Inflammatory macrophage treated with lipopolysaccharide for 4 hours (primary cell): ENCODE measurements around the gene CECR2.
"Not testable (repeated sequence)": the region's sequence is repeated elsewhere in the genome, so short reads cannot be mapped to it uniquely, and the experiment has no call there.

Source experiments
- DNase-seq: peaks from one replicate; pipeline ENCODE4 v3.0.0-alpha.2; 2020

CECR2 gene

DNA sequence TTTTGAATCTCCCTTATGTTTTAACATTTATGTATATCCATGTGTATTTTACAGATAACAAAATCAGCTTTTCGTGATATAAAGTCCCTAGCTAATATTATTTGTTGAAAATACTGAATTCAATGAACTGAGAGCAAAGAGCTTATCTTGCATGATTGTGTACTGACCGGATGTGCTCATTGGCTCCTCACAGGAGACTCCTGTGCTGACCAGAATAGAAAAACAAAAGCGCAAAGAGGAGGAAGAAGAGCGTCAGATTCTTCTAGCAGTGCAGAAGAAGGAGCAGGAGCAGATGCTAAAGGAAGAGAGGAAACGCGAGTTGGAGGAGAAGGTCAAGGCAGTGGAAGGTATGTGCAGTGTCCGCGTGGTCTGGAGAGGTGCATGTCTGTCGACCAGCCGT, 154.7 kb downstream of the CECR2 start:
- no peak for DNase-seq

DNA sequence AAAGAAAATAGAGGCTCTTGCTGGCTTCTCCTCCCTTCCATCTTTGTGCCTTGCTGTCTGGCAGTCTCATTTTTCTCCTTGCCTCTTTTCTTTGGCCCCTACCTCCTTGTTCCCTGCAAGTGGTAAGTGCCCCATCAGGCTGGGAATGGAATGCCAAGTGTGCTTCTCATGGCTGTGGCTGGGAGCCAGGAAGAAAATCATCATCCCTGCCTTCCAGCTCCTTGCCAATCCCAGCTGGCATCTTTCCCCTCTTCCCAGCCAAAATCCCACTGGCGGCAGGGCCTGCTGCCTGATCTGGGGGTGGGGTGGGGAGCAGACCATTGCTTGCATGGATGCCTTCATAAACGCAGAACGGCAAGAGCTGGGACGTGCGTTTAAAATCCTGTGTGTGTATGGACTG, 167.0 kb downstream of the CECR2 start:
- no peak for DNase-seq

DNA sequence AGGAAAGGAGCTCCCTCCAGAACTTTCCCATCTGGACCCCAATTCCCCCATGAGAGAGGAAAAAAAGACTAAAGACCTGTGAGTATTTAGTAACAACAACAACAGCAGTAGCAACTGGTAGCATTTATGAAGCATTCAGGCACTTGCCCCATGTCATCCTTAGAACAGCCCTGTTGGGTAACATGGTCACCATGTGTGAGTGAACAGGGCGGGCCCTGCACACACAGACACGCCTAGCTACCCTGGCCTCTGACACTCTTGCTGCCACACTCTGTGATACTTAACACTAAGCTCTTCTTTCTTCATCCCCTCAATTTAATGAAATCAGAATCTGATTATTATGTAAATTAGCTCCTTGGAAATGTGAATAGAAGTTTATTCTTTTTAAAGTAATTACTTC, 167.9 kb downstream of the CECR2 start:
- DNase-seq, result no peak

DNA sequence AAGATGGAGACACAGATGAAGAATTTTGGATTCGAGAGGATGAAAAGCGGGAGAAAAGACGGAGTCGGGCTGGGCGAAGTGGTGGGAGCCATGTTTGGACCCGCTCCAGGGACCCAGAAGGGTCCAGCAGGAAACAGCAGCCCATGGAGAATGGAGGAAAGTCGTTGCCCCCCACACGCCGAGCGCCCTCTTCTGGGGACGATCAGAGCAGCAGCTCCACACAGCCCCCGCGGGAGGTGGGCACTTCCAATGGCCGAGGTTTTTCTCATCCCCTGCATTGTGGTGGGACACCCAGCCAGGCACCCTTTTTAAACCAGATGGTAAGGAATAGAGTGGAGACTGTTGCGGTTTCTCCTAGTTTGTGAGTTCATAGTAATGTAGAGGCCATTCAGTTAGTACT, 171.2 kb downstream of the CECR2 start:
- no peak for DNase-seq

DNA sequence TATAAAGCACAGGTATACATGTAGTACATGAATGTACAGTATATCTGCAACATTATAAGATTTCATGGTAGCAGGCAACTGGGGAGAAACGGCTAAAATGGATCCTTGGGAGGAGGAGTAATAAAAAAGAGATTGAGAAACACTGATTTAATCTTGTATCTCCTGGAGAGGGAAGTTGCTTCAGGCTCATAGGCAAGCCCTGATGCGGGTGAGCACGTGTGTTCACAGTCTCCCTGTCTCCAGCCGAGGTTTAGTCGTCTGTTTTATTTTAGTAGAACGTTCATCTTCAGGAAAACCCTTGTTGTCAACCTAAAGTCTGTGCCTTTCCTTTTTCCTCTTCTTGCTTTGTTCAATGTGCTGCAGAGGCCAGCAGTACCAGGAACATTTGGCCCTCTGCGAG, 172.2 kb downstream of the CECR2 start:
- no peak for DNase-seq

DNA sequence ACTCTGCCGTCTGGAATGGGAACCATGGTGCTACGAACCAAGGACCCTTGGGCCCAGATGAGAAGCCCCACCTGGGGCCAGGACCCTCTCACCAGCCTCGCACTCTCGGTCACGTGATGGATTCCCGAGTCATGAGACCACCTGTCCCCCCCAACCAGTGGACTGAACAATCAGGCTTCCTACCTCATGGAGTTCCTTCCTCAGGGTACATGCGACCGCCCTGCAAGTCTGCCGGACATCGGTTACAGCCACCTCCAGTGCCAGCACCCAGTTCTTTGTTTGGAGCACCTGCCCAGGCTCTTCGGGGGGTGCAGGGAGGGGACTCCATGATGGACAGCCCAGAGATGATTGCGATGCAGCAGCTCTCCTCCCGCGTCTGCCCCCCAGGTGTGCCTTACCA, 173.2 kb downstream of the CECR2 start:
- DNase-seq, result no peak

DNA sequence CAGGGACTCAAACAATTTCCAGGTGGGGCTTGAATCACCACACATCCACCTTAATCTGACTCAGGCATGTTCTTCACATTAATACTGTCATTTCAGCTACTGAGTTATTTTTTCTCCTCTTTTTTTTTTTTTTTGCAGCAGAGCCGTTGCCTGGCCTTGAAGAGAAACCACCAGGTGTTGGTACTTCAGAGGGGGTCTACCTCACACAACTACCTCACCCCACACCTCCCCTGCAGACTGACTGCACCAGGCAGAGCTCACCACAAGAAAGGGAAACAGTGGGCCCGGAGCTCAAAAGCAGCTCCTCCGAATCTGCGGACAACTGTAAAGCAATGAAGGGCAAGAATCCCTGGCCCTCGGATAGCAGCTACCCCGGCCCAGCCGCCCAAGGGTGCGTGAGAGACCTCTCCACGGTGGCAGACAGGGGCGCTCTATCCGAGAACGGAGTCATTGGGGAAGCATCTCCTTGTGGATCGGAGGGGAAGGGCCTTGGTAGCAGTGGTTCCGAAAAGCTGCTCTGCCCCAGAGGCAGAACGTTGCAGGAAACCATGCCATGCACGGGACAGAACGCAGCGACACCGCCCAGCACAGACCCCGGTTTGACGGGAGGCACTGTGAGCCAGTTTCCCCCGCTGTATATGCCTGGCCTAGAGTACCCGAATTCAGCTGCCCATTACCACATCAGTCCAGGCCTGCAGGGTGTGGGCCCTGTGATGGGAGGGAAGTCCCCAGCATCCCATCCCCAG, 178.9 kb downstream of the CECR2 start:
- DNase-seq, result no peak

DNA sequence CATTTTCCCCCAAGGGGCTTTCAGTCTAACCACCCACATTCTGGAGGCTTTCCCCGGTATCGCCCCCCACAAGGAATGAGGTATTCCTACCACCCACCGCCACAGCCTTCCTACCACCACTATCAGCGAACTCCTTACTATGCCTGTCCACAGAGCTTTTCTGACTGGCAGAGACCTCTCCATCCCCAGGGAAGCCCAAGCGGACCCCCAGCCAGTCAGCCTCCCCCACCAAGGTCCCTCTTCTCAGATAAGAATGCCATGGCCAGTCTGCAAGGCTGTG, 179.4 kb downstream of the CECR2 start:
- DNase-seq, result no peak

DNA sequence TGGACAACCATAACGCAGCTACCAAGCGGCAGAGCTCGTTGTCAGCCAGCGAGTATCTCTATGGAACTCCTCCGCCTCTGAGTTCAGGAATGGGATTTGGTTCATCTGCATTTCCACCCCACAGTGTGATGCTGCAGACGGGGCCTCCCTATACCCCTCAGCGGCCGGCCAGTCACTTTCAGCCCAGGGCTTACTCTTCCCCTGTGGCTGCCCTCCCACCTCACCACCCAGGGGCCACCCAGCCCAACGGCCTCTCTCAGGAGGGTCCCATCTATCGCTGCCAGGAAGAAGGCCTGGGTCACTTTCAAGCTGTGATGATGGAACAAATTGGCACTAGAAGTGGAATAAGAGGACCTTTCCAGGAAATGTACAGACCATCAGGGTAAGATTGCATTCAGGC, 179.9 kb downstream of the CECR2 start:
- DNase-seq, result no peak

DNA sequence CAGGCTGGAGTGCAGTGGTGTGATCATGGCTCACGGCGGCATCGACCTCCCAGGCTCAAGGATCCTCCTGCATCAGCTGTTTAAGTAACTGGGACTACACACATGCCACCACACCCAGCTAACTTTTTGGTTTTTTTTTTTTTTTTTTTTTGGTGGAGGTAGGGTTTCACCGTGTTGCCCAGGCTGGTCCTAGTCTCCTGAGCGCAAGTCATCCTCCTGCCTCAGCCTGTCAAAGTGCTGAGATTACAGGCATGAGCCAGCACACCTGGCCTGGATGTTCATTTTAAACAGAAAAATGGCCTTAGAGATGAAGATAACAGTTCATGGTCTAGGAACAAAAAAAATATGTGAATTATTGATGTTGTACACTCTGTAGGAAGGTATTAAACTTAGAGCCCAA, 180.4 kb downstream of the CECR2 start:
- no peak for DNase-seq

DNA sequence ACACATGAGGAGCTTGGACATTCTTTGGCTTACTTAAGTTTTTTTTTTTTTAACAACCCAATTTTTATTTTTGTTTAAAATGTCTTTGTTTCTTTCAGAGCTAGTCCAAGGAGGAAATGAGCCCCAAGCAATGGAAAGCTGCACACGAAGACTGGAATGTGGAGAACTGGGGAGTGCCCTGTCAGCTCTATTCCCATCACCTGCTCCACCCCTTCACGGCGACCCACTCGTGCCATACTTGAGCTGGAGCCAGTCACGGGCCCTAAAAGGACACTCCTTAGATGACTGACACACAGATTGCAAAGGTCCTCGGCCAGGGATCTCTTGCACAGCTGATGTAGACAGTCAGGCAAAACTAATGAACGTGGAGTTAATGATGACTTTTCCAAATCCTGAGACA, 183.5 kb downstream of the CECR2 start:
- no peak for DNase-seq

DNA sequence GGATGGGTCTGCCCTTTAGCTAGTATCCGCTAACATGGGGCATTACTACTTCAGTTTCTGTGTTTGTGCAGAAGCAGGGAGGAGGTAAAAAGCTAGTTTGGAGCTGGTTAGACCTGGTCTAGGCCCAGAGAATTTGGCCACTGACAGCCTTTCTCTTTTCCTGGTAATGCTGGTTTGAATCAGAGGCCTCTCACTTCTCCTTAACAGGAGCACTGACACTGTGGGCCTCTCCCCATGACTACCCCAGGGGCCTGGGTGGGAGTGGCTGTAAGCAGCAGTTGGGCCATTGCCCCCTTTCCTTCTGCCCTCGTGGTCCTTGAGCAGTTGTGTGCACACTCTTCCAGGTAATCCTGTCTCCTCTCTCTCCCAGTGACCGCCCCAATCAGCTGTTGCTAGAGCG, 185.6 kb downstream of the CECR2 start:
- DNase-seq, result no peak

DNA sequence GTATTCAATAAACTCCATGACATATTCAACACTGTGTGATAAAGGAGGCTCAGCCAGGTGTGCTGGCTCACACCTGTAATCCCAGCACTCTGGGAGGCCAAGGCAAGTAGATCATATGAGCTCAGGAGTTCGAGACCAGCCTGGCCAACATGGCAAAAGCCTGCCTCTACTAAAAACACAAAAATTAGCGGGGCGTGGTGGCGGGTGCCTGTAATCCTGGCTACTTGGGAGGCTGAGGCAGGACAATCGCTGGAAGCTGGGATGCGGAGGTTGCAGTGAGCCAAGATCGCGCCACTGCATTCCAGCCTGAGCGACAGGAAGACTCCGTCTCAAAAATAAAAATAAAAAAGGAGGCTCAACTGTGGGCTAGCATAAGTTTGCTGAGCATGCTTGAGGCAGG, 189.9 kb downstream of the CECR2 start:
- no peak for DNase-seq

DNA sequence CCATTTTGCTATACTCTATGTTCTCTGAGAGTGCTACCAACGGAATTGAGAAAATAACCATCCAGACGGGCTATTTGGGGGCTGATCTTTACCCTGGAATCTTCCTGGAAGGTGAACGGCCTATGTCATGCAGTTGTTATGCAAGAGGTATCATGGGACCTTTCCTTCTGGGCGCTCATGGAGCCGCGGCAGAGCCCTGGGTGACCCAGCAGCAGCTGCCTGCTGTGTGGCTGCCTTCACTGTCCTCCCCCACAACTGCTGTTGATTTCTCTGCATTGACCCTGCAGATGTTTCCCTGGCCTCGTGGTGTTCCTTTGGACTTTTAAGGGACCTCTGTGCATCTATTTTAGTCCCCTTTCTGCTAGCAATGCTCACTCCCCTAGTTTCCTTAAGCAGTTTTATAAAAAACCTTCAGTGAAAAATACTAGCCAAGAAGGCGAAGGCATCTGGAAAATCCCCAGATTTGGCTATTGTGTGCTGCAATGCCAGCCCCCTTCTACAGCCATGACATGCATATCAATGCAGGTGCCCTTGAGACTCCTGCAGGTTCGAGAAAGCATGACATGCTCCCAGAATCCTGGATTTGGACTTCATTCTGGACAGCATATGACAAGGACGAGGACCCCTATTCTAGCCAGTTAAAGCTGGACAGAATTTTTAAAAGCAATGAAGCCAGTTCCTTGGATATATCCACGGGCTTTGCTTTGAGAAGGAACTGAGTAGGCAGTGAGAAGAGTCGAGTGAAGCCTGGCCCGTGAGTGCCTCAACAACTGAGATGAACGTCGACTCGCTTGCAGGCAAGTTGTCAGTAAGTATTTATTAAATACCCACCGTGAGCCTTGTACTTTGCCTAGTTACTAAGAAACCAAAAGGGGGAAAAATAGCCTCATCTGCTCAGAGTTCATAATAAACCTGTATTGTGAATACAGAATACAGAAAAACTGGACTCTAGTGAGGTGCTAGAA, 193.9 kb downstream of the CECR2 start, which contains the start of gene SLC25A18:
SLC25A18 (plus strand) TSS at position 593 of the 965 bp plus-strand sequence. CDS start 16,447 bp downstream, outside the sequence.
- peak; percentile 33 for DNase-seq

DNA sequence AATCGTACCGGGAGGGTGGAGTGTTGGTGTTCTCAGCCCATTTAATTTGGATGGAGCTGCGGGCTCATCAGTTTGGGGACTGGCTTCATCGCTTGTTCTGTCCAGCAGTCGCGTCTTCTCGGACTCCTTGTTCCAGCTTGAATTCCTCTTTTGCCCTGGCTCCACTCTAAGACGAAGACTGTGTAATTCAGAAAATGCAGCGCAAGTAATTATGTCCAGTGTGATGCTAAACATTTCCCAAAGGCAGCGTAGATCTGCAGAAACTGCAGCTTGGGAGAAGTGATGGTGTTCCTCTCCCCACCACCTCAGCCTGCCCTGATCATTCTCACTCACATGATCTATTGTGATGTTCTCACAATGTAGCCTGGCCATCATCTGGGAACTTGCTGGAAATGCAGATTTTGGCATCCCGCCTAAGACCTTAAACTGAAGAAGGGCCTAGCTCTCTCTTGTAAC, 194.7 kb downstream of the CECR2 start:
- no peak for DNase-seq

DNA sequence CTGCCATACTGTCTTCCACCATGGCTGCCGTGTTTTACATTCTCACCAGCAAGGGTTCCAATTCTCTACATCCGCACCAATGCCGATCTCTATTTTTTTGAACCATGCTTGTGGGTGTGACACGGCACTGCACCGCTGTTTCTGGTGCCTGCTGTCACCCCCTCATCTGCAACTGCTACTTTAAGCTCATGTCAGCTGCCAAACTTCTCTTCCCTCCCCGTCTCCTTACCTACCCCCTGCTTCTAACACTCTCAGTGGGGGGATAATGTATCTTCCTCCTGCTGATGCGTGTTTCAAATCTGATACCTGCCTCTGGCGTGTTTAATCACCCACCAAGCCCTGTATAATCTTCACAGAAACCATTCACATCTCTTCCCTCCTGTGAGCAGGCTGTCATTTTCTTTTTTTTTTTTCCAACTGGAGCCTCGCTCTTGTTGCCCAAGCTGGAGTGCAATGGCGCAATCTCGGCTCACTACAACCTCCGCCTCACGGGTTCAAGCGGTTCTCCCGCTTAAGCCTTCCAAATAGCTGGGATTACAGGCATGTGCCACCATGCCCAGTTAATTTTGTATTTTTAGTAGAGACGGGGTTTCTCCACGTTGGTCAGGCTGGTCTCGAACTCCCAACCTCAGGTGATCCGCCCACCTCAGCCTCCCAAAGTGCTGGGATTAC, 196.9 kb downstream of the CECR2 start:
- not testable (repeated sequence) for DNase-seq

DNA sequence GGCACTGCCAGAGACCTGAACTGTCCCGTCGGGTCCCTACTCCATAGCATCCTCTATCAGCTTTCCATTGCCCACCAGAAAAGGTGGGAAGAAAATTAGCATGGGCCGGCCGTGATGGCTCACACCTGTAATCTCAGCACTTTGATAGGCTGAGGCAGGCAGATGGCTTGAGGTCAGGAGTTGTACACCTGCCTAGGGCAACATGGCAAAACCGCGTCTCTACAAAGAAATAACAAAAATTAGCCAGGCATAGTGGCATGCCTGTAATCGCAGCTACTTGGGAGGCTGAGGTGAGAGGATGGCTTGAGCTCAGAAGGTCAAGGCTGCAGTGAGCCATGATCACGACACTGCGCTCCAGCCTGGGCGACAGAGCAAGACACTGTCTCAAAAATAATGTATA, 197.5 kb downstream of the CECR2 start:
- DNase-seq, result no peak

DNA sequence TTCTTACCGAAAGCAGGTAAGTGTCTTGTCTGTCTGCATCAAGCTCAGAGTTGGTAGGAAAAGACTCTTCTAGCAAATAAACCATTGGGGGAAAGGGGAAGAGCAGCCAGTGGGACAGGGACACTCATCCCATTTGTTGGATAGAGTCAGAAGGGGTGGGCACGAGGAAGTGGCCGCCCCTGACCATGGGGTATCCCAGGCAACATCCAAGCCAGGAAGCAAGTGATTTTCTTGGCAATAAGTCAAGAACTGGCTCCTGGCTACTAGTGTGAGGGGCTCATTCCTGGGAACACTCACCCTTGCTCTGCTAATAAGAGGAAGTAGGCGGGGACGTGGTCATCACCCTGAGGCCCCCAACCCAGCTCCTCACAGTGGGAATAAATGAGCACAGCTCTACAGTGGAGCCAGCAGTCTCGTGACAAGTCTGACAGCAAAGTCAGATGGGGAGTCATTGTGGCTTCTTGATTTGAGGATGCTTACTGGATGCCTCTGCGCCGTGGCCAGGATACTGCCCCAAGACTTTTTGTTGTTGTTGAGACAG, 200.8 kb downstream of the CECR2 start:
- no peak for DNase-seq

DNA sequence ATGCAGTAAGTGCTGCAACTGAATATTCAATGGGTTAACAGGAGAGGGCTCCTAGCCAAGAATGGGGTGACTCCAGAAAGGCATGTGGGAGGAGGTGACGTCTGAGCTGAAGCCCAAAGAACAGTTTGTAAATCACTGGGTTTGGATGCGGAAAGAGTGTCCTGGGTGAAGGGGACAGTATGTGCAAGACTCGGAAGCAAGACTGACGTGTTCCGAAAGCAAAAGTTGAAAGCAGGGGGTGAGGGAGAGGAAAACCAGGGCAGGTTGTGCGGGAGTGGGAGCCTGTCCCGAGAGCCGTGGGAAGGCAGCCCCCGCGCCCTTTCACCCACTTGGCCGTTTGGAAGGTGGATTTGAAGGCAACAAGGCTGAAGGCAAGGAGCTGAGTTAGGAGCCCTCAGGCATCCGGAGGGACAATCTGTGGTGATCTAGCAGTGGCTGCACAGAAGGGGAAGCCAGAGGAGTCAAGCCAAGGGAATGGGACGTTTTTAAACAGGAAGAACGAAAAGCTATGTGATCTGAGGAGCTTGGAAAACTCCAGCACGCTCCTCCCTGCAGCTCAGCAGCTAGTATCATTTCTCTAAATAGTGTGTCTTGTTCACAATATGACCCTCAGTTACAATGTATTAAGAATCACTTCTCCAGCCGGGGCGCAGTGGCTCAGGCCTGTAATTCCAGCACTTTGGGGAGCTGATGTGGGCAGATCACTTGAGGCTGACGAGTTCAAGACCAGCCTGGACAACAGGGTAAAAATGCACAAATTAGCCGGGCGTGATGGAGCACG, 201.8 kb downstream of the CECR2 start:
- DNase-seq, result no peak

DNA sequence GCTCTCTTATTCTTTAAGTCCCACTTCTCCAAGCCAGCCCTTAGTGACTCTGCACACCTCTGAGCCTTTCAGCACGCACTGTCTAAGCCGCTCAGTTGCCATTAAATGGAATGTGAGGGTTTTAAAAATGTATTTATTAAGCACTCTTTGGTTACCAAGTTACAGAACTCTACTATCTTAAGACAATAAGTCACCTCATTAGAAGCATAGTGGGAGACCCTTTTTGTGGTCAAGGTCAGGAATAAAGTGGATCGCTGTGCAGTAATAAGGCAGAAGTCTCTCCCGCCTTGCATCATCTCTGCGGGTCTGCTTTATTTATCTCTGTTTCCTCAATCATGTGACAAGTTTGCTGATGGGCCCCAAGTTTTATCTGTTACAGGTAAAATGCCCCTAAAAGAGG, 205.9 kb downstream of the CECR2 start:
- no peak for DNase-seq

DNA sequence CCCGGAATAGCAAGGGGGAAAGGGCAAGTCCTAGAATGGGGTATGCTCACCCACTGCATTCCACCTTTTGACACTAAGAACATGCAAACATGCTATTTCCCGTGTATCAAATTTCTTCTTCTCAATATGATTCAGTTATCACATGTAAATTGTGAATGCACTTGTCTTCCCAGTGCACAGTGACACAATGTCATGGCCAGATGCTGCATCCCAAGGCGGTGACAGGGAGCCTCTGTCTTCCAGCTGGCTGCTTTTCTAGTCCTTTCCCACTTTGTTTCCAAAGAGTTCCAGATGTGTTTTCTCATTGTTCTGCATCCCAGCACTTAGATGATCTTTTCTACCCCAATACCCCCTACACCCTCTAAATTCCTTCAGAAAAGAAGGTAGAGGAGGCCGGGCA, 206.4 kb downstream of the CECR2 start:
- DNase-seq, result no peak

DNA sequence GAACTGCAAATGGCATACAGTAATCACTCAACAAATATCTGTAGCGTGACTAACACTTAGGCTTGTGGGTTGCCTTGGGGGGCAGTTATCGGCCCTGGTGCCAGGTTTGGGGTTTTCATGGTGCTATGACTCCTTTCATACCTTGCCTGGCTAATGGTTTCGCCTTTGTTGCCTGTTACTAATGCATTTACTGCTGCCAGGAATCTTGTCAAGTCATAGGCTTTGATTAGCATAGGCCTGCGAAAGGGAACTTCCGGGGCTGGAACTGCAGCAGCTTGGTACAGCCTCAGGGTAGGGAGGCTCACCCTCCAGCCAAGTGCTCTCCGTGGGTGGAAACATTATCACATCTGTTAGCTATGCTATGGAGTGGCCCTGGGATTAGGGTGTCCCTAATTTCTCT, 207.2 kb downstream of the CECR2 start:
- no peak for DNase-seq
